Measurements from ENCODE around the gene FAXC.

GRCh38 chr6:99309557-99309956 lies 39.9 kb downstream of the FAXC start:
- TF ChIP-seq CTCF (IDR thresholded peaks at IDR 0.05; ENCODE audit: low read length) (no peak), EZH2 (optimal IDR thresholded peaks at IDR 0.05; ENCODE audit: low read depth, low read length) (no peak), EZH2phosphoT487 (IDR thresholded peaks at IDR 0.05; ENCODE audit: low read length) (no peak)
